GM12878 (cell line): Measurements from ENCODE around the gene ZNF69.
"Not testable (repeated sequence)": the region's sequence is repeated elsewhere in the genome, so short reads cannot be mapped to it uniquely, and the experiment has no call there.

Source experiments
- CHD1 ChIP-seq: IDR thresholded peaks from 2 replicates; pipeline ENCODE4 v1.6.1; 2012; ENCODE audit warnings: low read depth, low read length, improper control_type of control experiment
- GABPA ChIP-seq: IDR thresholded peaks from 2 replicates; pipeline ENCODE4 v1.6.1; 2014; ENCODE audit warnings: antibody characterized with exemption, low read depth, mild to moderate bottlenecking, inconsistent platforms
- NRF1 ChIP-seq: conservative IDR thresholded peaks from 2 replicates; pipeline ENCODE4 v1.6.1; 2011; ENCODE audit warnings: mild to moderate bottlenecking, low read depth, low read length, improper control_type of control experiment
- POLR2AphosphoS5 ChIP-seq: IDR thresholded peaks from 2 replicates; pipeline ENCODE4 v1.6.1; 2011; ENCODE audit warnings: mild to moderate bottlenecking, low read length, inconsistent platforms
- RAD51 ChIP-seq: fragments of 450-650 bp; IDR thresholded peaks from 2 replicates; pipeline ENCODE4 v1.6.1; 2016; ENCODE audit warnings: moderate library complexity, mild to moderate bottlenecking, inconsistent platforms
- TARDBP ChIP-seq: IDR thresholded peaks from 2 replicates; pipeline ENCODE4 v1.6.1; 2016; ENCODE audit warnings: borderline replicate concordance
- TF ChIP-seq, protein P1 (sequence below), 3 experiments: IDR thresholded peaks in 2 of 3; conservative IDR thresholded peaks in 1 of 3; 2 replicates each; pipeline ENCODE4 v1.5.1; 2011; ENCODE audit warnings: low read depth in 3 of 3, low read length in 3 of 3, mild to moderate bottlenecking in 3 of 3, control low read depth in 2 of 3, moderate library complexity in 2 of 3, inconsistent platforms in 1 of 3, mixed read lengths in 1 of 3; ENCODE audit not compliant: control insufficient read depth in 2 of 3, insufficient read depth in 1 of 3; ENCODE audit errors: extremely low read depth in 1 of 3

DNA sequence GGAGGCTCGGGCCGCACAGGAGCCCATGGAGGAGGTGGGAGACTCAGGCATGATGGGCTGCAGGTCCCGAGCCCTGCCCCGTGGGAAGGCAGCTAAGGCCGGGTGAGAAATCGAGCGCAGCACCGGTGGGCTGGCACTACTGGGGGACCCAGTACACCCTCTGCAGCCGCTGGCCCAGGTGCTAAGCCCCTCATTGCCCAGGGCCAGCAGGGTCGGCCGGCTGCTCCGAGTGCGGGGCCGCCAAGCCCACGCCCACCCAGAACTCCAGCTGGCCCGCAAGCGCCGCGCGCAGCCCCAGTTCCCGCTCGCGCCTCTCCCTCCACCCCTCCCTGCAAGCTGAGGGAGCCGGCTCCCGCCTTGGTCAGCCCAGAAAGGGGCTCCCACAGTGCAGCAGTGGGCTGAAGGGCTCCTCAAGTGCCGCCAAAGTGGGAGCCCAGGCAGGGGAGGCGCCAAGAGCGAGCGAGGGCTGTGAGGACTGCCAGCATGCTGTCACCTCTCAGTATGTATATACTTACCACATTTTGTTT is 53.8 kb downstream of the ZNF69 start:
- not testable (repeated sequence) for TF ChIP-seq POLR2AphosphoS5, RAD51, TARDBP, CHD1, GABPA, NRF1
- TF ChIP-seq, protein P1, sequence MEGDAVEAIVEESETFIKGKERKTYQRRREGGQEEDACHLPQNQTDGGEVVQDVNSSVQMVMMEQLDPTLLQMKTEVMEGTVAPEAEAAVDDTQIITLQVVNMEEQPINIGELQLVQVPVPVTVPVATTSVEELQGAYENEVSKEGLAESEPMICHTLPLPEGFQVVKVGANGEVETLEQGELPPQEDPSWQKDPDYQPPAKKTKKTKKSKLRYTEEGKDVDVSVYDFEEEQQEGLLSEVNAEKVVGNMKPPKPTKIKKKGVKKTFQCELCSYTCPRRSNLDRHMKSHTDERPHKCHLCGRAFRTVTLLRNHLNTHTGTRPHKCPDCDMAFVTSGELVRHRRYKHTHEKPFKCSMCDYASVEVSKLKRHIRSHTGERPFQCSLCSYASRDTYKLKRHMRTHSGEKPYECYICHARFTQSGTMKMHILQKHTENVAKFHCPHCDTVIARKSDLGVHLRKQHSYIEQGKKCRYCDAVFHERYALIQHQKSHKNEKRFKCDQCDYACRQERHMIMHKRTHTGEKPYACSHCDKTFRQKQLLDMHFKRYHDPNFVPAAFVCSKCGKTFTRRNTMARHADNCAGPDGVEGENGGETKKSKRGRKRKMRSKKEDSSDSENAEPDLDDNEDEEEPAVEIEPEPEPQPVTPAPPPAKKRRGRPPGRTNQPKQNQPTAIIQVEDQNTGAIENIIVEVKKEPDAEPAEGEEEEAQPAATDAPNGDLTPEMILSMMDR (IDR thresholded peaks at IDR 0.05 in 2 of 3, conservative IDR thresholded peaks at IDR 0.05 in 1 of 3; ENCODE audit: control insufficient read depth in 2 of 3, extremely low read depth in 1 of 3, insufficient read depth in 1 of 3, low read depth in 3 of 3, low read length in 3 of 3), result not testable (repeated sequence)
